Mesendoderm (in vitro differentiated cells): Measurements from ENCODE around the gene COBL.
A peak's percentile ranks its signal among the peaks of the same experiment; 100 is the strongest.

Experiments used
- DNase-seq: peaks from one replicate; pipeline ENCODE4 v3.0.0; 2013
- H2AK5ac ChIP-seq: 2 replicates; pipeline ENCODE4 v1.6.1; 2013; ENCODE audit warnings: low read length, inconsistent platforms
- H2BK120ac ChIP-seq: 2 replicates; pipeline ENCODE4 v1.6.1; 2013; ENCODE audit warnings: low read depth, mild to moderate bottlenecking, low read length, moderate library complexity, mixed read lengths
- H2BK15ac ChIP-seq: replicated peaks from 2 replicates; pipeline ENCODE4 v1.6.1; 2013; ENCODE audit warnings: low read depth, mild to moderate bottlenecking, moderate library complexity
- H2BK5ac ChIP-seq: 2 replicates; pipeline ENCODE4 v1.6.1; 2013; ENCODE audit warnings: low read length, inconsistent platforms
- H3K18ac ChIP-seq: 2 replicates; pipeline ENCODE4 v1.6.1; 2013; ENCODE audit warnings: mild to moderate bottlenecking, low read length, mixed read lengths
- H3K23ac ChIP-seq: one replicate; pipeline ENCODE4 v1.6.1; 2013; ENCODE audit warnings: low read length
- H3K27ac ChIP-seq: 2 replicates; pipeline ENCODE4 v1.5.1; 2013; ENCODE audit warnings: low read depth, mild to moderate bottlenecking, inconsistent platforms, low read length, moderate library complexity
- H3K27me3 ChIP-seq: 2 replicates; pipeline ENCODE4 v1.6.1; 2013; ENCODE audit warnings: low read length, control low read depth, mild to moderate bottlenecking, inconsistent platforms; ENCODE audit not compliant: insufficient read depth, poor library complexity
- H3K36me3 ChIP-seq: 2 replicates; pipeline ENCODE4 v1.6.1; 2013; ENCODE audit warnings: low read length, inconsistent platforms; ENCODE audit not compliant: control insufficient read depth, insufficient read depth
- H3K4ac ChIP-seq: one replicate; pipeline ENCODE4 v1.6.1; 2013; ENCODE audit warnings: low read depth, mild to moderate bottlenecking, low read length, moderate library complexity
- H3K4me1 ChIP-seq: 2 replicates; pipeline ENCODE4 v1.6.1; 2013; ENCODE audit warnings: low read depth, low read length, inconsistent platforms; ENCODE audit not compliant: control insufficient read depth
- H3K4me2 ChIP-seq: 2 replicates; pipeline ENCODE4 v1.6.1; 2013; ENCODE audit warnings: low read length
- H3K4me3 ChIP-seq: 2 replicates; pipeline ENCODE4 v1.5.1; 2013; ENCODE audit warnings: mild to moderate bottlenecking, low read length
- H3K56ac ChIP-seq: one replicate; pipeline ENCODE4 v1.6.1; 2013; ENCODE audit warnings: low read length
- H3K79me1 ChIP-seq: 2 replicates; pipeline ENCODE4 v1.6.1; 2013; ENCODE audit warnings: low read length, inconsistent platforms
- H3K79me2 ChIP-seq: 2 replicates; pipeline ENCODE4 v1.6.1; 2013; ENCODE audit warnings: mild to moderate bottlenecking, low read length; ENCODE audit not compliant: control insufficient read depth, insufficient read depth
- H3K9ac ChIP-seq: 2 replicates; pipeline ENCODE4 v1.6.1; 2013; ENCODE audit warnings: low read length, inconsistent platforms
- H4K5ac ChIP-seq: one replicate; pipeline ENCODE4 v1.6.1; 2013; ENCODE audit warnings: low read length
- H4K8ac ChIP-seq: one replicate; pipeline ENCODE4 v1.6.1; 2013; ENCODE audit warnings: low read depth, mild to moderate bottlenecking, control low read depth, low read length, moderate library complexity
- WGBS: extraction: QIAGEN DNeasy Blood & Tissue Kit; methylation state at CpG from one replicate; pipeline ENCODE4 v1.1.7; 2013; ENCODE audit warnings: low lambda C conversion rate, missing lambda C conversion rate; ENCODE audit not compliant: insufficient coverage; ENCODE audit errors: extremely low coverage; 5-methylcytosine and 5-hydroxymethylcytosine counted together

COBL gene

DNA sequence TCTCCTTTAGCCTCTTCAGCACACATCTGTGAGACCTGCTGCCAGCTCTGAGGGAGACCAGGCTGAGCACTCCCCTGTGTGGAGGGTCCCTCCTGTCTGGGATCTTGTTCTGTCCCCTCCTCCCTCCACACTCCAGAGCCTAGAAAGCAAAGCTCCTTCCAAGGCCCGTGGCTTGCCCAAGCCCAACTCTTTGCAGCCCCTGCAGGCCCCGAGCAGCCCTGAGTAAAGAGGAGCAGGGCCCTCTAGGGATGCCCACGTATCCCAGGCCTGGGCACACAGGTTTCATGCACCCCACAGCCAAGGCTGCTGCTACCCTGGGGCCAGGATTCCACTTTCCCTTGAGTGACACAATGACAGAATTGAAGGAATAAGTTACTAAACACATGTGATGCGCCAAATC, 24.0 kb downstream of the COBL start:
- Histone ChIP-seq H3K79me1 (no peaks in the 10 kb centered on the region), H4K8ac (no peak overlapping the region), H3K4ac (no peak overlapping the region), H2BK120ac (no peak overlapping the region), H3K23ac (no peak overlapping the region), H4K5ac (no peak overlapping the region), H3K36me3 (no peaks in the 10 kb centered on the region), H2AK5ac (no peak overlapping the region), H3K79me2 (no peaks in the 10 kb centered on the region), H3K56ac (no peak overlapping the region), H3K9ac (no peak overlapping the region), H3K27ac (no peak overlapping the region), H2BK5ac (no peak overlapping the region), H2BK15ac (no peak overlapping the region), H3K4me1 (no peaks in the 10 kb centered on the region), H3K18ac (no peak overlapping the region), H3K27me3 (no peaks in the 10 kb centered on the region), H3K4me2 (no peak overlapping the region), H3K4me3 (no peak overlapping the region)
- no peak for DNase-seq
- WGBS, result no CpG with 5 or more reads among the region's 4 CpGs

DNA sequence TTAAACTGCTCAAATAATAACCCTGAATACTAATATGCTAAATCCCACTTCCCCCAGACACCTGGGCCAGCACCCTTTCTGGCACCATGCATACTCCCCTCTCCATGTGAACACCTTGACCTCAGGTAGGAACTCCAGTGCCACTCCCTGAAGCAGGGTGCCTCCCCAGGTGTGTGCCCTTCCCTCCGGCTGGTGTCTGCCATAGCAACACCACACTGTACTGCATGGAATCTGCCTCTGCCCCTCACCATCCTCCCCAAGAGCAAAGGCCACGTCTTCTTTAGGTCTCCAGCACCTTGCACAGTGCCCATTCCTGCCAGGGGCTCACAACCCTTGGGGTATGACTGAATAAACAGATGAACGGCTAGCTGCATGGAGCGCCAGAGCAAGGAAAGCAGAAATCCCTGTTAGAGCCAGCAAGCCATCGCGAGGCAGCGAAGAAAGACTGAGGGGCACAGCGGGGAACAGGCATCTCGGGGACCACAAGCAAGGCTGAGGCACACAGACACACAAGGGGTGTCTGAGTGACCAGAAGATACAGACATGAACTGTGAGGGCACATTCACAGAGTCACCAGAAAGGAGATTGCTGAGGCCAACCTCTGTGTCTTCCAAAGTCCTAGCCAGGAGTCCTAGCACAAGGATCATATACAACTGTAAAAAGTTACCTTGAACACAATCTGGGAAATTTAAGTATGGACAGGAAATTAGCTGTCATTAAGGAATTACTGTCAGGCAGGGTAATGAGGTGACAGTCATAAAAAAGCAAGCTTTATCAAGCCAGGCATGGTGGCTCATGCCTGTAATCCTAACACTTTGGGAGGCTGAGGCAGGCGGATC, 25.7 kb downstream of the COBL start:
- Histone ChIP-seq H3K27ac (no peak overlapping the region), H3K79me1 (no peaks in the 10 kb centered on the region), H3K79me2 (no peaks in the 10 kb centered on the region), H3K4ac (no peak overlapping the region), H3K18ac (no peak overlapping the region), H3K4me1 (no peaks in the 10 kb centered on the region), H3K4me2 (no peak overlapping the region), H4K5ac (no peak overlapping the region), H3K9ac (no peak overlapping the region), H3K36me3 (no peaks in the 10 kb centered on the region), H3K56ac (no peak overlapping the region), H3K27me3 (no peaks in the 10 kb centered on the region), H2AK5ac (no peak overlapping the region), H2BK5ac (no peak overlapping the region), H4K8ac (no peak overlapping the region), H2BK120ac (no peak overlapping the region), H3K23ac (no peak overlapping the region), H2BK15ac (no peak overlapping the region), H3K4me3 (no peak overlapping the region)
- no CpG with 5 or more reads among the region's 10 CpGs for WGBS
- DNase-seq, result no peak

DNA sequence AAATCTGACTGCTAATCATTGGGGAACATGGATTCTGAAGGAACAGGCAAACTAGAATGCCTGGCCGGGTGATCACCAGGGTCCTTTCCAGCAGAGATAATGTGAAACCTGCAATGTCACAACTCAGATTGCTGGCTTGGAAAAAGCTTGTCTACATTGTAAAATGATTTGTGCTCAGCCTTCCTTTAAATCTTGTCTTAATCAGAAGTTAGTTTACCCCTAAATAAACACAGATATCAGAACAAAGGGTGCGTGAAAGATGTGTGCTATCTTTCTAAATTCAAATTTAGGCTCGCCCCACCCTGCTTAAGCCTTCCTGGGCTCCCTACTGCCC, 26.3 kb downstream of the COBL start:
- Histone ChIP-seq H3K79me2 (no peaks in the 10 kb centered on the region), H3K4me1 (no peaks in the 10 kb centered on the region), H4K8ac (no peak overlapping the region), H3K27me3 (no peaks in the 10 kb centered on the region), H3K56ac (no peak overlapping the region), H2AK5ac (no peak overlapping the region), H3K18ac (no peak overlapping the region), H4K5ac (no peak overlapping the region), H3K36me3 (no peaks in the 10 kb centered on the region), H3K23ac (no peak overlapping the region), H2BK120ac (no peak overlapping the region), H3K9ac (no peak overlapping the region), H2BK15ac (no peak overlapping the region), H2BK5ac (no peak overlapping the region), H3K4me3 (no peak overlapping the region), H3K27ac (no peak overlapping the region), H3K4me2 (no peak overlapping the region), H3K79me1 (no peaks in the 10 kb centered on the region), H3K4ac (peak overlapping the region; percentile 41)
- no peak for DNase-seq
- WGBS, result no CpG with 5 or more reads among the region's 3 CpGs

DNA sequence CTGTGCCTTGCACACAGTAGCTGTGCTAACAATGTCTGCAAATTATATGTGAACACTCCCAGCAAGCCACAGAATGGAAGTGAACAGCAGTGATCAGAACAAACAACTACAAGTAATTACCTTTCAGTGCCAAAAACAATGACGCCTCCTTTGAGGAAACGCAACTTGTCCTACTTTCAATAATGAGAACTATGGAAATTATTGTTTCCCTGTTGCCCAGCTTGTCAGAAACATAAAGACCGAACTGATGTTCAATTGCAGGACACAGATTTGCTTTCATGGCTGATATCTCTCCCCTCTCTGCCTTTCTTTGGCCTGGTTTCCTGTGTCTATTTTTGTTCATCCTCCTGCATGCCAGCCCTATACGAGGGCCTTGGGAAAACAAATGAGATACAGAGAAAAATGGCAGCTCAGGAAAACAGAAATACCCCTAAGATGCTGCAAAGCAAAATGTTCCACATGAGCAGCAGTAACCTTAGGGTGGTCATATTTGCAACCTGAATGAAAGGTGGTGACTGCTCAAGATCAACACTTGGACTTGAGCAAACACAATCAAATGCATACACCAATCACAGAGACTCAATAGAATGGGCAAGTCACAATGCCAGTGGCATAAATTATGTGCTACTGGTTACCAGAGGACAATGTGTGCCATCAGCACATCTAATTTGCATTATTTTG, 26.8 kb downstream of the COBL start:
- Histone ChIP-seq H2BK120ac (no peak overlapping the region), H3K4me2 (no peak overlapping the region), H2BK5ac (no peak overlapping the region), H3K79me2 (no peaks in the 10 kb centered on the region), H3K9ac (no peak overlapping the region), H3K18ac (no peak overlapping the region), H3K4me3 (no peak overlapping the region), H3K79me1 (no peaks in the 10 kb centered on the region), H3K56ac (no peak overlapping the region), H3K27ac (no peak overlapping the region), H4K8ac (no peak overlapping the region), H2AK5ac (no peak overlapping the region), H3K27me3 (no peaks in the 10 kb centered on the region), H3K23ac (no peak overlapping the region), H4K5ac (no peak overlapping the region), H3K4me1 (no peaks in the 10 kb centered on the region), H3K4ac (peak overlapping the region; percentile 41), H3K36me3 (no peaks in the 10 kb centered on the region), H2BK15ac (no peak overlapping the region)
- no peak for DNase-seq
- WGBS, result no CpG with 5 or more reads among the region's 4 CpGs

DNA sequence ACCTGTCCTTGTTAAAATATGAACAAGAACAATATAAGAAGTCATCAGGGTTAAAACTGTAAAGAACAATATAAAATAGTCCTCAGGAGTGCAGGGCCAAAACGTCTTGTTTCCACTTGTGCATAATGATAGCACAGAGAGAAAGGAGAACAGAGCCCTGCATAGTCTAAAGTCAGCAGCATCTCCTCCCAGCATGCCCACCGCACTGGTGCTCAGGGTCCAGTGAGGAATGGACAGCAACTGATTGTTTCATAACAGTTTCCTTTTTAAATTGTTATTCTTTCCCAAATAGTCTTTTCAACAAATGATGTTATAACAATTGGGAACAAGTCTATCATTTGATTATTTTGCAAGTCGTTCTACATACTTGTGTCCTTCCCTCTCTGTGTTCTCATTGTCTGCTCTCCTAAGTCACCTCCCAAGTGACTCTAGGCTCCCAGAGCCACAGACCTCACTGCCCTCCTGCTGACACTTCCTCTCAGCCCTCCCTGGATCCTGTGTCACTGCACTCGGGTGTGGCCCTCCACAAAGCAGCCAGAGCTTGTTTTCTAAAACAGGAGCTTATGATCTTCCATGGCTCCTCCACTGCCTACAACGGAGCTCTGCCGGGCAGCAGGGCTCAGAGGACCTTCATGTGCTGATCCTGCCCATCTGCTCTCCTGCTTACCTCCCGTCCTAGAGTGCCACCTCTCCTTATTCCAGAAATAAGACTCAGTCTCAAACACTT, 27.6 kb downstream of the COBL start:
- no peak overlapping the region for H3K27ac ChIP-seq

More for the DNA sequence above, 27.6 kb downstream of the COBL start:
- Histone ChIP-seq H3K4ac (no peak overlapping the region), H3K4me1 (no peaks in the 10 kb centered on the region), H3K23ac (no peak overlapping the region), H3K56ac (no peak overlapping the region), H4K8ac (no peak overlapping the region), H4K5ac (no peak overlapping the region), H3K79me2 (no peaks in the 10 kb centered on the region), H3K4me3 (no peak overlapping the region), H2BK15ac (no peak overlapping the region), H3K27me3 (no peaks in the 10 kb centered on the region), H3K36me3 (no peaks in the 10 kb centered on the region), H3K4me2 (no peak overlapping the region), H3K18ac (no peak overlapping the region), H3K9ac (no peak overlapping the region), H3K79me1 (no peaks in the 10 kb centered on the region), H2AK5ac (no peak overlapping the region), H2BK5ac (no peak overlapping the region), H2BK120ac (no peak overlapping the region)
- peak; percentile 19 for DNase-seq
- no CpG with 5 or more reads among the region's 7 CpGs for WGBS
